GM18951 (cell line): Measurements from ENCODE around the gene APEH.
"Not testable (repeated sequence)": the region's sequence is repeated elsewhere in the genome, so short reads cannot be mapped to it uniquely, and the experiment has no call there.

Experiments
- POLR2A ChIP-seq: IDR thresholded peaks from 4 replicates; pipeline ENCODE4 v1.6.1; 2011; ENCODE audit warnings: mild to moderate bottlenecking; ENCODE audit not compliant: insufficient read length, insufficient read depth; ENCODE audit errors: extremely low read depth
- in situ Hi-C: fragments of 300-500 bp; cut with MboI; formaldehyde crosslinking; loops from one replicate; pipeline ENCODE4 v1.12.0; 2022; ENCODE audit warnings: low sequenced_read_pairs, mixed read lengths, inconsistent platforms; ENCODE audit not compliant: unreplicated experiment

Gene APEH

GRCh38 chr3:49688338-49689045 is 14.3 kb downstream of the APEH start:
- in situ Hi-C loops = not testable (repeated sequence)

GRCh38 chr3:49689046-49689907 is 15.1 kb downstream of the APEH start, which contains the start of the genes MST1 and RNF123:
TSS of gene MST1 (minus strand) at chr3:49689474. CDS start at chr3:49688691, 783 bp downstream.
TSS of gene RNF123 (plus strand) at chr3:49689557. CDS start at chr3:49691166, 1,609 bp downstream.
- peak; percentile 77 for TF ChIP-seq POLR2A
- in situ Hi-C loops = no loop called here

GRCh38 chr3:49689908-49690624 is 15.9 kb downstream of the APEH start:
- in situ Hi-C loops = not testable (repeated sequence)

- in situ Hi-C loops = not testable (repeated sequence)
Observed at GRCh38 chr3:49690856-49691255, 16.7 kb downstream of the APEH start.

- in situ Hi-C loops = not testable (repeated sequence)
Observed at GRCh38 chr3:49691481-49691880, 17.3 kb downstream of the APEH start.

GRCh38 chr3:49694409-49695070 is 20.4 kb downstream of the APEH start:
- in situ Hi-C loops = not testable (repeated sequence)

- in situ Hi-C loops = not testable (repeated sequence)
Observed at GRCh38 chr3:49695350-49696015, 21.3 kb downstream of the APEH start.

- in situ Hi-C loops = no loop called here
- TF ChIP-seq POLR2A = no peak
Observed at GRCh38 chr3:49699281-49699979, 25.3 kb downstream of the APEH start.

GRCh38 chr3:49700014-49700413 is 25.9 kb downstream of the APEH start:
- in situ Hi-C loops = no loop called here
- TF ChIP-seq POLR2A = no peak

GRCh38 chr3:49700453-49701128 is 26.4 kb downstream of the APEH start:
- TF ChIP-seq POLR2A = no peak
- in situ Hi-C loops = no loop called here

- in situ Hi-C loops = no loop called here
- TF ChIP-seq POLR2A = no peak
Observed at GRCh38 chr3:49701388-49702077, 27.4 kb downstream of the APEH start.
